Prostate gland (tissue), 2 donors: ENCODE results near the gene CEMIP. TPM values are rescaled to one million over a fixed set of nuclear protein-coding genes. Genes with fewer than 3 reads are reported as not detected.

Source experiments
- DNase-seq: peaks from one replicate; pipeline ENCODE4 v3.0.0-alpha.2; 2019; ENCODE audit warnings: low spot score
- H3K27ac ChIP-seq, 2 donors: fragments of 200-600 bp; sonication (generic); 2 replicates each; pipeline ENCODE4 v1.5.1; 2017 to 2019
- H3K27me3 ChIP-seq: fragments of 200-600 bp; sonication (generic); replicated peaks from 2 replicates; pipeline ENCODE4 v1.5.1; 2019; ENCODE audit not compliant: insufficient read depth
- H3K36me3 ChIP-seq, 2 donors: fragments of 200-600 bp; sonication (generic); 1 replicate in 1 of 2; 2 replicates in 1 of 2; pipeline versions ENCODE4 v1.5.1 to v1.8.1; 2017 to 2019
- H3K4me1 ChIP-seq: fragments of 200-600 bp; sonication (generic); replicated peaks from 2 replicates; pipeline ENCODE4 v1.5.1; 2019
- H3K4me3 ChIP-seq, 2 donors: fragments of 200-600 bp; sonication (generic); 2 replicates each; pipeline ENCODE4 v1.5.1; 2017 to 2019
- H3K9me3 ChIP-seq: fragments of 200-600 bp; sonication (generic); 2 replicates; pipeline ENCODE4 v1.5.1; 2017
- POLR2A ChIP-seq: fragments of 450-650 bp; IDR thresholded peaks from one replicate; pipeline ENCODE4 v1.6.1; 2016; ENCODE audit warnings: antibody characterized with exemption, mild to moderate bottlenecking
- POLR2AphosphoS5 ChIP-seq: sonication (generic); formaldehyde crosslinking; IDR thresholded peaks from one replicate; pipeline ENCODE4 v1.6.1; 2017; ENCODE audit warnings: antibody characterized with exemption
- WGBS: methylation state at CpG from one replicate; pipeline ENCODE4 v1.1.5; 2018; 5-methylcytosine and 5-hydroxymethylcytosine counted together
- intact Hi-C: fragments of 100-400 bp; cut with DNase I; formaldehyde crosslinking; loops from one replicate; pipeline ENCODE4 v1.14.2; 2022
- total RNA-seq, 2 donors: library from RNA; depleted of rRNA; stranded (reverse); fragments of >200 nt; gene quantifications; one replicate each; pipeline ENCODE4 v1.1.0, GENCODE V29; 2016
- TF ChIP-seq, protein P1 (sequence below), 4 experiments: fragments of 200-600 bp in 2 of 4; fragments of 450-650 bp in 2 of 4; sonication (generic) in 2 of 4; IDR thresholded peaks; 1 replicate in 3 of 4; 2 replicates in 1 of 4; pipeline ENCODE4 v1.5.1; 2016 to 2019; ENCODE audit warnings: antibody characterized with exemption in 4 of 4, mild to moderate bottlenecking in 2 of 4, moderate library complexity in 2 of 4

The CEMIP gene
- total RNA-seq, 2 donors from 2014 or later, result 1.6 to 13.5 TPM

DNA sequence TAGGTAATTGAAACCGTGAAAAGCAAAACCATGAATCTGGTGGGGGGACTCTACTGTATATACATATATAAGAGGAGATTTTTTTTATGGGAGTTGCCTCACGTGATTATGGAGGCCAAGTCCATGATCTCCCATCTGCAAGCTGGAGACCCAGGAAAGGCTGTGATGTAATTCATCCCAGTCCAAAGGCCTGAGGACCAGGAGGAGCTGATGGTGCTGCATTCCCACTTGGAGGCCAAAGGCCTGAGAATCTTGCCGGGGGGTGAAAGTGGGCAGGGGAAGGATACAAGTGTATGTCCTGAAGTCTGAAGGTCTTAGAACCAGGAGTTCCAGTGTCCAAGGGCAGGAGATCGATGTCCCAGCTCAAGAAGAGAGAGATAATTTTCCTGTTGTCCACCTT is 37.1 kb upstream of the CEMIP start:
- intact Hi-C loops, result no loop called here
- 95% methylated on average over 4 of the region's 4 CpGs for WGBS

DNA sequence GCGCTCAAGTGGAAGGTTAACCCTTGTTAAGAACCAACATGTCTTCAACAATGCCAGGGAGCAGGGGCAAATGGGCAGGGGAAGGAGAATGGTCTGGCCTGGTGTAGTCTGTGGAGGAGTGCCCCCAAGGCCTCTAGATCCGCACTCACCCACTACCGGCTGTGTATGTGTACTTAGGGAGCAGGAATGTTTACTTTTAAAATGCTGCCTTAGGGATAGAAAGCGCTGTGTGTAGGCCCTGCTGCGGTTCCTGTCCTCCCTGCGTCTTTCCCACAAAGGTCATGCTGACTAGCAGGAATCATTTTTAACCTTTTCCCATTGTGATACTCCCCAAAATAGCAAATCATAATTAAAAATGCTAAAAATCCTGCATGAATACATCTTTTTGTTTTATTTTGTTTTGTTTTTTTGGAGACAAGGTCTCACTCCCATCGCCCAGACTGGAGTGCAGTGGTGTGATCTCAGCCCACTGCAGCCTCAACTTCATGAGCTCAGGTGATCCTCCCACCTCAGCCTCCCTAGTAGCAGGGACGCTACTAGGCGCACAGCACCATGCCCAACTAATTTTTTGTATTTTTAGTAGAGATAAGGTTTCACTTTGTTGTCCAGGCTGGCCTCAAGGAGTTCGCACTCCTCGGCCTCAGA is 35.9 kb upstream of the CEMIP start:
- TF ChIP-seq, protein P1, sequence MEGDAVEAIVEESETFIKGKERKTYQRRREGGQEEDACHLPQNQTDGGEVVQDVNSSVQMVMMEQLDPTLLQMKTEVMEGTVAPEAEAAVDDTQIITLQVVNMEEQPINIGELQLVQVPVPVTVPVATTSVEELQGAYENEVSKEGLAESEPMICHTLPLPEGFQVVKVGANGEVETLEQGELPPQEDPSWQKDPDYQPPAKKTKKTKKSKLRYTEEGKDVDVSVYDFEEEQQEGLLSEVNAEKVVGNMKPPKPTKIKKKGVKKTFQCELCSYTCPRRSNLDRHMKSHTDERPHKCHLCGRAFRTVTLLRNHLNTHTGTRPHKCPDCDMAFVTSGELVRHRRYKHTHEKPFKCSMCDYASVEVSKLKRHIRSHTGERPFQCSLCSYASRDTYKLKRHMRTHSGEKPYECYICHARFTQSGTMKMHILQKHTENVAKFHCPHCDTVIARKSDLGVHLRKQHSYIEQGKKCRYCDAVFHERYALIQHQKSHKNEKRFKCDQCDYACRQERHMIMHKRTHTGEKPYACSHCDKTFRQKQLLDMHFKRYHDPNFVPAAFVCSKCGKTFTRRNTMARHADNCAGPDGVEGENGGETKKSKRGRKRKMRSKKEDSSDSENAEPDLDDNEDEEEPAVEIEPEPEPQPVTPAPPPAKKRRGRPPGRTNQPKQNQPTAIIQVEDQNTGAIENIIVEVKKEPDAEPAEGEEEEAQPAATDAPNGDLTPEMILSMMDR (IDR thresholded peaks at IDR 0.05), result no peak
- TF ChIP-seq POLR2AphosphoS5 (no peak), POLR2A (no peak)
- DNase-seq, result peak; percentile 27
- intact Hi-C loops, result no loop called here
- WGBS, result 68% methylated on average over 11 of the region's 11 CpGs
- Histone ChIP-seq H3K4me3 (no peak overlapping the region), H3K4me1 (peaks cover 5% of the 10 kb centered on the region), H3K27ac (peak overlapping the region; percentile 63 to 65), H3K27me3 (no peaks in the 10 kb centered on the region), H3K9me3 (no peaks in the 10 kb centered on the region), H3K36me3 (no peaks in the 10 kb centered on the region)

More for the DNA sequence above, 37.1 kb upstream of the CEMIP start:
- H3K27me3 ChIP-seq, result no peaks in the 10 kb centered on the region
- TF ChIP-seq, protein P1 (IDR thresholded peaks at IDR 0.05), result no peak
- TF ChIP-seq POLR2A (no peak), POLR2AphosphoS5 (no peak)
- H3K27ac ChIP-seq, result peak overlapping the region in 1 of 2 donors; percentile 63
- no peak for DNase-seq
- H3K4me3 ChIP-seq, result no peak overlapping the region
- H3K36me3 ChIP-seq, result no peaks in the 10 kb centered on the region
- no peaks in the 10 kb centered on the region for H3K9me3 ChIP-seq
- peaks cover 5% of the 10 kb centered on the region for H3K4me1 ChIP-seq

GRCh38 chr15:80744415-80744814 is 34.8 kb upstream of the CEMIP start:
- Histone ChIP-seq H3K4me1 (peaks cover 5% of the 10 kb centered on the region), H3K27ac (peak overlapping the region; percentile 18 to 21)
- 50% methylated on average over 6 of the region's 6 CpGs for WGBS

GRCh38 chr15:80744826-80745225 is 34.3 kb upstream of the CEMIP start:
- H3K4me3 ChIP-seq, result no peak overlapping the region
- TF ChIP-seq POLR2A (no peak), POLR2AphosphoS5 (no peak)
- TF ChIP-seq, protein P1 (IDR thresholded peaks at IDR 0.05), result no peak
- intact Hi-C loops, result no loop called here
- H3K9me3 ChIP-seq, result no peaks in the 10 kb centered on the region
- DNase-seq, result no peak
- H3K27me3 ChIP-seq, result no peaks in the 10 kb centered on the region
- 8% methylated on average over 1 of the region's 1 CpG for WGBS
- peak overlapping the region; percentile 18 to 21 for H3K27ac ChIP-seq
- no peaks in the 10 kb centered on the region for H3K36me3 ChIP-seq
- peaks cover 5% of the 10 kb centered on the region for H3K4me1 ChIP-seq

More at GRCh38 chr15:80744415-80744814, 34.8 kb upstream of the CEMIP start:
- no peak for TF ChIP-seq POLR2A
- TF ChIP-seq POLR2AphosphoS5, result no peak
- TF ChIP-seq, protein P1 (IDR thresholded peaks at IDR 0.05), result no peak
- intact Hi-C loops, result no loop called here
- no peak for DNase-seq
- Histone ChIP-seq H3K9me3 (no peaks in the 10 kb centered on the region), H3K27me3 (no peaks in the 10 kb centered on the region), H3K36me3 (no peaks in the 10 kb centered on the region), H3K4me3 (no peak overlapping the region)

DNA sequence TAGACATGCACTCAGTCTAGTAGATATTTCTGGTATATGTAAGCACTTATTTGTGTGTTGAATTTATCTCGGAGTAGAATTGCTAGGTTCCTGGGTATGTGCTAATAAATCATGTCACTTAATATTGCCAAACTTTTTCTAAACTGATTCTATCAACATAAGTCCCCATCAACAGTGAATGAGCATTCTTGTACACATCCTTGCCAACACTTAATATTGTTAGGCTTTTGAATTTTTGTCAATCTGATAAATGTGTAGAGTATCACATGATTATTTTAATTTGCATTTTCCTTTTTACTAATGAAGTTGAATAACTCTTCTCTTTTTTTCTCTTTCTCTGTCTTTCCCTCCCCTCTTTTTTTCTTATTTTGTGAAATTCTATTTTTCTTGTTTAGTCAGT is 33.3 kb upstream of the CEMIP start:
- Histone ChIP-seq H3K9me3 (no peaks in the 10 kb centered on the region), H3K27me3 (no peaks in the 10 kb centered on the region), H3K36me3 (no peaks in the 10 kb centered on the region), H3K4me1 (peaks cover 9% of the 10 kb centered on the region), H3K27ac (no peak overlapping the region), H3K4me3 (no peak overlapping the region)
- no peak for TF ChIP-seq POLR2A
- no peak for TF ChIP-seq POLR2AphosphoS5
- TF ChIP-seq, protein P1 (IDR thresholded peaks at IDR 0.05), result no peak
- 50% methylated on average over 1 of the region's 1 CpG for WGBS
- intact Hi-C loops, result no loop called here
- DNase-seq, result no peak
